K562 (cell line): ENCODE measurements around the gene XRCC3. TPM values are rescaled to one million over a fixed set of nuclear protein-coding genes. Genes with fewer than 3 reads are reported as not detected.

Source experiments
- ATAC-seq: fragments of 200-7000 bp; cut with Tn5 transposase; 3 replicates; pipeline ENCODE4 v1.9.1; 2020; ENCODE audit warnings: moderate library complexity
- BruUV-seq: library from RNA; stranded (reverse); fragments of 400-500 nt; replicated peaks from 2 replicates; lab custom pipeline; 2021; lab: Mats Ljungman, UMichigan
- CTCF ChIA-PET: fragments of 300-600 bp; formaldehyde crosslinking; extraction: SDS; loops from one replicate; lab custom pipeline; 2021; ENCODE audit warnings: low intra/inter-chr PET ratio; lab: Yijun Ruan, JAX
- POLR2A ChIA-PET: fragments of 300-600, 350-650 bp; sonication (Branson Sonifier 250); formaldehyde crosslinking; extraction: SDS; loops from one replicate; lab custom pipeline; 2021; ENCODE audit warnings: antibody characterized with exemption, inconsistent platforms; lab: Yijun Ruan, JAX
- DNase-seq, 4 experiments: peaks; one replicate each; pipeline versions ENCODE4 v3.0.0 to v3.0.0-alpha.2; 2011 to 2018; ENCODE audit warnings: low spot score in 3 of 4, mixed read lengths in 3 of 4; ENCODE audit errors: extremely low read depth in 1 of 4
- FAIRE-seq: peaks from 2 replicates; lab custom pipeline; 2011; peaks lifted over from hg19 to GRCh38; lab: Jason Lieb, UNC
- H2AFZ ChIP-seq: 2 replicates; pipeline ENCODE4 v1.6.0; 2011; ENCODE audit warnings: low read depth, low read length, control low read depth, inconsistent platforms
- H3K27ac ChIP-seq: fragments of 200-600 bp; 3 replicates; pipeline ENCODE4 v1.8.0; 2011; ENCODE audit warnings: low read depth, mild to moderate bottlenecking, control low read depth, inconsistent platforms, low read length, moderate library complexity, mixed read lengths; ENCODE audit errors: extremely low read depth
- H3K27me3 ChIP-seq, 2 experiments: fragments of 300-600 bp in 1 of 2; 2 replicates in 1 of 2; 3 replicates in 1 of 2; pipeline versions ENCODE4 v1.6.0 to v1.8.0; 2011; ENCODE audit warnings: inconsistent platforms in 2 of 2, low read length in 2 of 2, mild to moderate bottlenecking in 1 of 2, mixed read lengths in 1 of 2, moderate library complexity in 1 of 2; ENCODE audit not compliant: control insufficient read depth in 2 of 2, insufficient read depth in 2 of 2
- H3K36me3 ChIP-seq: fragments of 300-600 bp; 3 replicates; pipeline ENCODE4 v1.8.0; 2011; ENCODE audit warnings: mild to moderate bottlenecking, low read length, inconsistent platforms; ENCODE audit not compliant: control insufficient read depth, insufficient read depth
- H3K4me1 ChIP-seq, 2 experiments: fragments of 200-600 bp in 1 of 2; replicated peaks in 1 of 2; 2 replicates in 1 of 2; 3 replicates in 1 of 2; pipeline versions ENCODE4 v1.5.1 to v1.8.0; 2011; ENCODE audit warnings: inconsistent platforms in 2 of 2, low read length in 2 of 2, mild to moderate bottlenecking in 1 of 2, mixed read lengths in 1 of 2, moderate library complexity in 1 of 2; ENCODE audit not compliant: control insufficient read depth in 2 of 2, insufficient read depth in 2 of 2
- H3K4me2 ChIP-seq: 2 replicates; pipeline ENCODE4 v1.6.1; 2011; ENCODE audit warnings: low read length, control low read depth, inconsistent platforms, mixed read lengths; ENCODE audit not compliant: insufficient read depth
- H3K4me3 ChIP-seq: fragments of 200-600 bp; sonication (generic), shearing (Covaris generic); 2 replicates; pipeline ENCODE4 v1.5.1; 2016; ENCODE audit warnings: control low read depth, inconsistent platforms
- H3K79me2 ChIP-seq: fragments of 200-600 bp; 3 replicates; pipeline ENCODE4 v1.8.0; 2011; ENCODE audit warnings: low read length, inconsistent platforms; ENCODE audit not compliant: control insufficient read depth, insufficient read depth
- H3K9ac ChIP-seq, 2 experiments: 2 replicates each; pipeline versions ENCODE4 v1.6.0 to v1.6.1; 2011; ENCODE audit warnings: low read depth in 2 of 2, low read length in 2 of 2, control low read depth in 1 of 2, inconsistent platforms in 1 of 2, mild to moderate bottlenecking in 1 of 2, mixed read lengths in 1 of 2; ENCODE audit not compliant: insufficient read depth in 1 of 2
- H3K9me1 ChIP-seq: one replicate; pipeline ENCODE4 v1.6.0; 2011; ENCODE audit warnings: inconsistent platforms, mild to moderate bottlenecking, low read length, moderate library complexity; ENCODE audit not compliant: control insufficient read depth, insufficient read depth
- H3K9me3 ChIP-seq: replicated peaks from 2 replicates; pipeline ENCODE4 v1.5.1; 2011; ENCODE audit warnings: low read depth, low read length, inconsistent platforms; ENCODE audit not compliant: control insufficient read depth, insufficient read depth
- H4K20me1 ChIP-seq: replicated peaks from 2 replicates; pipeline ENCODE4 v1.6.1; 2011; ENCODE audit warnings: low read length, inconsistent platforms, mixed read lengths; ENCODE audit not compliant: control insufficient read depth, insufficient read depth
- GMEB1 ChIP-seq: fragments of 250-450 bp; sonication (Bioruptor Pico); IDR thresholded peaks from 2 replicates; pipeline ENCODE4 v1.4.0; 2020; ENCODE audit warnings: mild to moderate bottlenecking
- NCOA2 ChIP-seq, 2 experiments: fragments of 450-650 bp; IDR thresholded peaks; 2 replicates each; pipeline ENCODE4 v1.6.1; 2018; ENCODE audit warnings: mild to moderate bottlenecking in 2 of 2, moderate library complexity in 1 of 2; ENCODE audit not compliant: partially characterized antibody in 2 of 2
- PHF8 ChIP-seq: fragments of 200-600 bp; sonication (generic); IDR thresholded peaks from 2 replicates; pipeline ENCODE4 v1.6.1; 2012; ENCODE audit warnings: mixed run types, mild to moderate bottlenecking, inconsistent platforms, low read length, moderate library complexity, borderline replicate concordance
- THAP12 ChIP-seq: fragments of 250-450 bp; sonication (Bioruptor Pico); IDR thresholded peaks from 2 replicates; pipeline ENCODE4 v1.9.0; 2021; ENCODE audit warnings: mild to moderate bottlenecking, inconsistent platforms
- ZBTB40 ChIP-seq, 2 experiments: fragments of 450-650 bp in 1 of 2; sonication (generic) in 1 of 2; formaldehyde crosslinking in 1 of 2; IDR thresholded peaks; 2 replicates each; pipeline versions ENCODE4 v1.7.1 to v1.9.0; 2016 to 2022; ENCODE audit warnings: inconsistent platforms in 1 of 2, mild to moderate bottlenecking in 1 of 2, missing genetic modification reagents in 1 of 2
- ZFP91 ChIP-seq: sonication (generic); formaldehyde crosslinking; IDR thresholded peaks from 2 replicates; pipeline ENCODE4 v1.8.0; 2022; ENCODE audit warnings: mild to moderate bottlenecking, missing genetic modification reagents
- WGBS: fragments of 100-300 bp; shearing (Covaris generic); methylation state at CpG from one replicate; pipeline ENCODE4 v1.1.6; 2016; ENCODE audit warnings: low coverage, mixed read lengths; ENCODE audit not compliant: insufficient coverage; ENCODE audit errors: missing lambda C conversion rate; 5-methylcytosine and 5-hydroxymethylcytosine counted together
- in situ Hi-C: fragments of 300-500 bp; cut with MboI; formaldehyde crosslinking; loops from 4 replicates; pipeline ENCODE4 v1.15.0; 2018; ENCODE audit warnings: inconsistent platforms, mixed read lengths
- intact Hi-C: fragments of 100-400 bp; cut with micrococcal nuclease; formaldehyde crosslinking; loops from 2 replicates; pipeline ENCODE4 v1.14.2; 2022
- polyA plus RNA-seq, 8 experiments: library from polyadenylated mRNA; depleted of rRNA in 4 of 8; stranded (reverse) in 5 of 8; unstranded in 3 of 8; fragments of >200 nt; fragmentation: Nextera tagmentation in 2 of 8; fragmentation: Illumina TruSeq in 1 of 8; extraction: Ambion mirVana in 2 of 8; extraction: Trizol in 1 of 8; gene quantifications; 2 replicates each; pipeline versions ENCODE4 v1.2.1 to v1.2.3, GENCODE V29; 2011 to 2014; ENCODE audit warnings: inconsistent platforms in 1 of 8, missing spikeins in 1 of 8
- total RNA-seq, 7 experiments: library from RNA; depleted of rRNA in 6 of 7; stranded (reverse); fragments of >200 nt in 6 of 7; fragmentation: Illumina TruSeq in 2 of 7; extraction: Trizol in 2 of 7; gene quantifications; 2 replicates each; pipeline versions ENCODE4 v1.2.1 to v1.2.3, GENCODE V29; 2011 to 2021; ENCODE audit warnings: low replicate concordance in 1 of 7

Gene XRCC3
- total and polyA plus RNA-seq, 9 of the 15 experiments (the other 6 are each of a cell fraction or from before 2014, with no cell fraction given) = 0.34 to 59.3 (median 30.3) TPM

- H3K79me2 ChIP-seq = no peaks in the 10 kb centered on the region
- H2AFZ ChIP-seq = no peak overlapping the region
- DNase-seq = no peak
- no peak for FAIRE-seq
- no peak overlapping the region for H3K27ac ChIP-seq
- no peaks in the 10 kb centered on the region for H3K9me1 ChIP-seq
- ChIA-PET POLR2A (no interaction called here), CTCF (no interaction called here)
- H3K4me3 ChIP-seq = no peak overlapping the region
- no peak overlapping the region for H3K9ac ChIP-seq
- H3K36me3 ChIP-seq = peaks cover 64% of the 10 kb centered on the region; the same call in 1 of the 3 replicates
- H3K27me3 ChIP-seq = no peaks in the 10 kb centered on the region
- H4K20me1 ChIP-seq = no peaks in the 10 kb centered on the region
- no TSS peak for BruUV-seq
- H3K4me2 ChIP-seq = no peak overlapping the region
- WGBS = 96% methylated on average over 4 of the region's 5 CpGs
- ATAC-seq = no peak
- in situ Hi-C loops (no loop called here), intact Hi-C loops (loop anchor here (10.0 kb wide), 1 partner anchor 114 kb away; no protein-coding TSS in a partner anchor)
- peaks cover 0 to under 1% of the 10 kb centered on the region in 2 experiments; a peak in 1 of 5 replicates for H3K4me1 ChIP-seq
- H3K9me3 ChIP-seq = no peaks in the 10 kb centered on the region
- TF ChIP-seq THAP12 (CRISPR knock-in tag) = no peak
- no peak for TF ChIP-seq PHF8
- TF ChIP-seq ZBTB40 (IDR thresholded peaks at IDR 0.05) = no peak
- TF ChIP-seq ZBTB40 (CRISPR knock-in tag; IDR thresholded peaks at IDR 0.05) = no peak
- no peak for TF ChIP-seq NCOA2 (IDR thresholded peaks at IDR 0.05; ENCODE audit: partially characterized antibody in 2 of 2)
- no peak for TF ChIP-seq ZFP91 (CRISPR knock-in tag)
- no peak for TF ChIP-seq GMEB1 (CRISPR knock-in tag)
Observed at GRCh38 chr14:103688441-103688840, 26.8 kb downstream of the XRCC3 start.
